ENCODE results near the gene TMEM266. TPM values are rescaled to one million over a fixed set of nuclear protein-coding genes. Genes with fewer than 3 reads are reported as not detected.

Gene TMEM266
- total RNA-seq, 1 donor from 2014 or later = not detected

DNA sequence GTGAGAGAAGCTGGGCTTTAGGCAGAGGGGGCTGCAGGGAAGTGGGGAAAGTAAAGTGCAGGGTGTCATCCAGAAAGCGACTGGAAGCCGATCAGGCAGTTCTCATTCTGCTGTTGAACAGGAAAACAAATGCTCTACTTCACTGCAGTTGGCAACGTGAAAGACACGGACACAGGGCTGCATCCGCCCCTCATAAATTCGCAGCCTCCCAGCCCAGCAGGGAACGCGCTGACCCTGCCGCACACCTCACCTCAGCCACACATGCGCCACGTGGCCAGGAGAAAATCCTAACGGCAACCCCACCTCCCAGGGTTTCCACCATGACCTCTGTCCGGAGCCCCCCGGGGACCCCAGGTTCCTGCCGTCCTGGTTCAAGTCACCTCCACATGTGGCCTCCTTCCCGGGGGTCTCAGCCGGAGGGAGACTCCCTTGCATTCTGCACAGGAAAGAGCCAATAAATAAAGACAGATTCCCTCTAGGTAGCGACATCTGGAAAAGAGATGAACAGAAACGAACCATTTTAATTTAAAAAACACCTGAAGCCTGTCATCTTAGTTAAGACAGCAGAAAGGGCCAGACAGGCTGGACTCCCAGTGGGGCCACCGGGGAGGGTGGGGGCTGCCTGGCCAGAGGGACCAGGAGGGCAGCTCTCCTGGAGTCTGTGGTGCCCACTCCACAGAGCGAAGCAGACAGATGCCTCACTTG lies 118.7 kb downstream of the TMEM266 start:
- Histone ChIP-seq H3K27ac (replicated peaks) (peak overlapping the region; percentile 61), H3K4me1 (peaks cover 24% of the 10 kb centered on the region), H3K9me3 (replicated peaks) (peaks cover 3% of the 10 kb centered on the region), H3K27me3 (ENCODE audit: low read depth) (peaks cover 15% of the 10 kb centered on the region), H3K4me3 (no peak overlapping the region), H3K36me3 (no peaks in the 10 kb centered on the region)
- no peak for DNase-seq
- TF ChIP-seq, protein P1, sequence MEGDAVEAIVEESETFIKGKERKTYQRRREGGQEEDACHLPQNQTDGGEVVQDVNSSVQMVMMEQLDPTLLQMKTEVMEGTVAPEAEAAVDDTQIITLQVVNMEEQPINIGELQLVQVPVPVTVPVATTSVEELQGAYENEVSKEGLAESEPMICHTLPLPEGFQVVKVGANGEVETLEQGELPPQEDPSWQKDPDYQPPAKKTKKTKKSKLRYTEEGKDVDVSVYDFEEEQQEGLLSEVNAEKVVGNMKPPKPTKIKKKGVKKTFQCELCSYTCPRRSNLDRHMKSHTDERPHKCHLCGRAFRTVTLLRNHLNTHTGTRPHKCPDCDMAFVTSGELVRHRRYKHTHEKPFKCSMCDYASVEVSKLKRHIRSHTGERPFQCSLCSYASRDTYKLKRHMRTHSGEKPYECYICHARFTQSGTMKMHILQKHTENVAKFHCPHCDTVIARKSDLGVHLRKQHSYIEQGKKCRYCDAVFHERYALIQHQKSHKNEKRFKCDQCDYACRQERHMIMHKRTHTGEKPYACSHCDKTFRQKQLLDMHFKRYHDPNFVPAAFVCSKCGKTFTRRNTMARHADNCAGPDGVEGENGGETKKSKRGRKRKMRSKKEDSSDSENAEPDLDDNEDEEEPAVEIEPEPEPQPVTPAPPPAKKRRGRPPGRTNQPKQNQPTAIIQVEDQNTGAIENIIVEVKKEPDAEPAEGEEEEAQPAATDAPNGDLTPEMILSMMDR (IDR thresholded peaks at IDR 0.05; ENCODE audit: borderline replicate concordance) = no peak
- intact Hi-C loops (cut with micrococcal nuclease) = no loop called here

DNA sequence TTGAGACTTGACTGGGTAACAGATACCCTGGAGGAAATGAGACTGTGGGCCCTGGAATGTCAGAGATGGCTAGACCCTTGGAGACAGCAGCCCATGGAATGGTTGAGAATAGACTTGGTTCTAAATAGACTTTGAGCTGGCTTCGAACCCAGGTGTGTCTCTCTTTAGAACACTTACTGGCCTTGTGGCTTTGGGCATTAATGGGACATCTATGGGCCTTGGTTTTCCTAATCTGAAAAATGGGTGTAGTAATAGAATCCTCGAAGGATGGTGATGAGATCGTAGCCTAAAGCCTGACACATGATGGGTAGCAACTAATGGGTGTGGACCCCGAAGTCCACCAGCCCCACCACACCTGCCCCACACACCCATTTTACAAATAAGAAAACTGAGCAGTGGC lies 119.2 kb downstream of the TMEM266 start:
- Histone ChIP-seq H3K36me3 (no peaks in the 10 kb centered on the region), H3K9me3 (replicated peaks) (peaks cover 3% of the 10 kb centered on the region), H3K27me3 (ENCODE audit: low read depth) (peaks cover 15% of the 10 kb centered on the region), H3K4me1 (peaks cover 23% of the 10 kb centered on the region), H3K4me3 (no peak overlapping the region), H3K27ac (replicated peaks) (no peak overlapping the region)
- TF ChIP-seq, protein P1 (IDR thresholded peaks at IDR 0.05; ENCODE audit: borderline replicate concordance) = no peak
- DNase-seq = no peak
- intact Hi-C loops (cut with micrococcal nuclease) = no loop called here

DNA sequence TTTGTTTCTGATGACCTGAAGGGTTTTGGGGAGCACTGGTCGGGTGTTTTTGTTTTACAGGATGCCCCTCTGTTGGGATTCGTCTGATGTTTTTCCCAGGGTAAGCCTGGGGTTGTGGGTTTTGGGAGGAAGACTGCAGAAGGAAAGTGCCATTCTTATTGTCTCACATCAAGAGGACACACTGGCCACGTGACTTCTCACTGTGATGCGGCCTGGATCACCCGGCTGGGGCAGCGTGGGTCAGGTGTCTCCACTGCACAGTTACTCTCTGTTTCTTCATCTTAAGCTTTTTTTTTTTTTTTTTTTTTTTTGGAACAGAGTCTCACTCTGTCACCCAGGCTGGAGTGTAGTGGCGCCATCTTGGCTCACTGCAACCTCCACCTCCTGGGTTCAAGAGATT lies 120.5 kb downstream of the TMEM266 start:
- TF ChIP-seq, protein P1 (IDR thresholded peaks at IDR 0.05; ENCODE audit: borderline replicate concordance) = no peak
- Histone ChIP-seq H3K9me3 (replicated peaks) (peaks cover under 1% of the 10 kb centered on the region), H3K36me3 (no peaks in the 10 kb centered on the region), H3K27ac (replicated peaks) (no peak overlapping the region), H3K4me3 (no peak overlapping the region), H3K4me1 (peaks cover 23% of the 10 kb centered on the region), H3K27me3 (ENCODE audit: low read depth) (peaks cover 23% of the 10 kb centered on the region)
- no peak for DNase-seq
- intact Hi-C loops (cut with micrococcal nuclease) = no loop called here

DNA sequence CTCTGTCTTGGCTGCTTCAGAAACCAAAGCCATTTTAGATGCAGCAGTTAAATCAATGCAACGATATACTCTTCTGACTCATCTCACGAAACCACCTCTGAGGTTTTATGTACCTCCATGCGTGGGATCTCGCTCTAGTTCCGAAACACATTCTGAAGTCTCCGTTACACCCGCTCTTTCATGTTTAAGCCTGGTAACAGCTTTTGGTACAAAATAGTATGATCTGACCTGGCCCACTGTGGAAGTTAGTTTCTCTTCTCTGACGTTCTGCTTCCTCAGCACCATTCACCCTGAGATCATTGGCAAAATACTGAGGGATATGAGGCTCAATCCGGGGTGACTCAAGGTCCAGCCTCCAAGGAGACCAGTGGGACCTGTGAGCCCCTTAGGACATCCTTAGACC lies 121.9 kb downstream of the TMEM266 start:
- intact Hi-C loops (cut with micrococcal nuclease) = no loop called here

DNA sequence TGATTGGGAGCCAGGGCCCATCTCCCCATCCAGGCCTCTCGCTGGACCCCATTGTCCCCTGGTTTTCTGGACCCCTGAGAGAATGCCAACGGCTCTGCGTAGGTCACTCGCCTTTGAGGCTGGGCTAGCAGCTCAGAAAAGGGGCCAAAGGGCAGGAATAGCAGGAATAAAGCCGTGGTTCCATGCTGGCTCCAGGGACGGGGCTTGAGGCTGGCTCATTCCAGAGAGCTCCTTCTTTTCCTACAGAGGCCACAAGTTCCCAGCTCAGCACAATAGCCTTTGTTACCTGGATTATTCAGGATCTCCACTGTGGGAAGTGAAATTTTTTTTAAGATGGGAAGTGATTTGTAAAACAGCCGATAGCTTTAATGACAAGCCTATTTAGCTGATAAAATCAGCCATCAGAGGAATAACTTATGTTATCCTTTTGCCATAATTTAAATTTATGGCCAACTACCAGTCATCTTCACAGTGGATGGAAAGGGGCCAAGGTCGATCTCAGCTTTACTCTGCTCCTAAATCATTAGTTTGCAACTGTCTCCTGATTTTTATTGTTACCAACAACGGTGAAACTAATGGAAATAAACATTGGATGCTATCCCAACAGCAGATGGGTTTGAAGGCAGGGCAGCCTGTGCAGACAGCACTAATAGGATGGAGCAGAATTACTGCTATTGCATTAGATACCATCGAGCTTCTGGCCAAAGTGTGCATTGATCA lies 124.3 kb downstream of the TMEM266 start:
- no peak overlapping the region for H3K27ac ChIP-seq (replicated peaks)
- TF ChIP-seq, protein P1 (IDR thresholded peaks at IDR 0.05; ENCODE audit: borderline replicate concordance) = no peak
- H3K27me3 ChIP-seq (ENCODE audit: low read depth) = peaks cover 34% of the 10 kb centered on the region
- intact Hi-C loops (cut with micrococcal nuclease) = no loop called here
- H3K9me3 ChIP-seq (replicated peaks) = no peaks in the 10 kb centered on the region
- no peaks in the 10 kb centered on the region for H3K36me3 ChIP-seq
- H3K4me3 ChIP-seq = no peak overlapping the region
- no peak for DNase-seq
- H3K4me1 ChIP-seq = no peaks in the 10 kb centered on the region

More for the DNA sequence above, 121.9 kb downstream of the TMEM266 start:
- TF ChIP-seq, protein P1 (IDR thresholded peaks at IDR 0.05; ENCODE audit: borderline replicate concordance) = no peak
- DNase-seq = no peak
- H3K36me3 ChIP-seq = no peaks in the 10 kb centered on the region
- no peak overlapping the region for H3K27ac ChIP-seq (replicated peaks)
- no peak overlapping the region for H3K4me3 ChIP-seq
- H3K27me3 ChIP-seq (ENCODE audit: low read depth) = peaks cover 19% of the 10 kb centered on the region
- peaks cover 21% of the 10 kb centered on the region for H3K4me1 ChIP-seq
- no peaks in the 10 kb centered on the region for H3K9me3 ChIP-seq (replicated peaks)
